HEK293T (cell line): ENCODE measurements around the gene CDYL.

Experiments
- CTCF ChIA-PET: fragments of 350-600 bp; formaldehyde crosslinking; extraction: SDS; loops from one replicate; lab custom pipeline; 2021; ENCODE audit warnings: antibody characterized with exemption, inconsistent platforms; lab: Yijun Ruan, JAX
- POLR2A ChIA-PET: fragments of 350-600 bp; formaldehyde crosslinking; extraction: SDS; loops from one replicate; lab custom pipeline; 2020; ENCODE audit warnings: antibody characterized with exemption, inconsistent platforms; lab: Yijun Ruan, JAX
- DNase-seq: peaks from one replicate; pipeline ENCODE4 v3.0.0; 2012; ENCODE audit warnings: mixed read lengths; ENCODE audit errors: extremely low spot score
- ARNT ChIP-seq: fragments of 450-650 bp; IDR thresholded peaks from 2 replicates; pipeline ENCODE4 v1.6.1; 2017; ENCODE audit warnings: mild to moderate bottlenecking
- BHLHE40 ChIP-seq: fragments of 450-650 bp; IDR thresholded peaks from 2 replicates; pipeline ENCODE4 v1.6.1; 2016; ENCODE audit warnings: mild to moderate bottlenecking, moderate library complexity, borderline replicate concordance
- CTBP1 ChIP-seq: fragments of 450-650 bp; IDR thresholded peaks from 2 replicates; pipeline ENCODE4 v1.6.1; 2016; ENCODE audit warnings: borderline replicate concordance
- ELF4 ChIP-seq: fragments of 450-650 bp; IDR thresholded peaks from 2 replicates; pipeline ENCODE4 v1.6.1; 2017; ENCODE audit warnings: antibody characterized with exemption
- FOXA1 ChIP-seq: fragments of 450-650 bp; IDR thresholded peaks from 2 replicates; pipeline ENCODE4 v1.6.1; 2016; ENCODE audit warnings: mild to moderate bottlenecking
- FOXK2 ChIP-seq: fragments of 450-650 bp; IDR thresholded peaks from 2 replicates; pipeline ENCODE4 v1.6.1; 2016; ENCODE audit warnings: mild to moderate bottlenecking
- FOXM1 ChIP-seq: fragments of 450-650 bp; IDR thresholded peaks from 2 replicates; pipeline ENCODE4 v1.6.1; 2017; ENCODE audit warnings: mild to moderate bottlenecking, borderline replicate concordance
- HDGF ChIP-seq: fragments of 450-650 bp; IDR thresholded peaks from 2 replicates; pipeline ENCODE4 v1.6.1; 2017; ENCODE audit warnings: antibody characterized with exemption, borderline replicate concordance
- L3MBTL2 ChIP-seq: fragments of 450-650 bp; conservative IDR thresholded peaks from 2 replicates; pipeline ENCODE4 v1.6.1; 2016; ENCODE audit warnings: mild to moderate bottlenecking
- LEF1 ChIP-seq: fragments of 450-650 bp; IDR thresholded peaks from 2 replicates; pipeline ENCODE4 v1.6.1; 2017; ENCODE audit warnings: mild to moderate bottlenecking, borderline replicate concordance
- NFRKB ChIP-seq: fragments of 450-650 bp; IDR thresholded peaks from 2 replicates; pipeline ENCODE4 v1.6.1; 2016; ENCODE audit warnings: mild to moderate bottlenecking, moderate library complexity
- PKNOX1 ChIP-seq: fragments of 450-650 bp; IDR thresholded peaks from 2 replicates; pipeline ENCODE4 v1.6.1; 2016
- SP1 ChIP-seq: fragments of 450-650 bp; IDR thresholded peaks from 2 replicates; pipeline ENCODE4 v1.6.1; 2017
- SUZ12 ChIP-seq: fragments of 450-650 bp; IDR thresholded peaks from 2 replicates; pipeline ENCODE4 v1.6.1; 2016; ENCODE audit warnings: mild to moderate bottlenecking
- TARDBP ChIP-seq: fragments of 450-650 bp; IDR thresholded peaks from 2 replicates; pipeline ENCODE4 v1.6.1; 2016
- ZNF384 ChIP-seq: fragments of 450-650 bp; IDR thresholded peaks from 2 replicates; pipeline ENCODE4 v1.6.1; 2016

The CDYL gene

GRCh38 chr6:4731996-4732395, 44.2 kb upstream of the CDYL start:
- POLR2A ChIA-PET, result no interaction called here
- DNase-seq, result no peak
- CTCF ChIA-PET, result no interaction called here
- TF ChIP-seq SP1 (no peak), HDGF (no peak), ZNF384 (no peak), PKNOX1 (no peak), LEF1 (no peak), BHLHE40 (no peak), CTBP1 (no peak), L3MBTL2 (no peak)

GRCh38 chr6:4732691-4733315, 43.4 kb upstream of the CDYL start:
- CTCF ChIA-PET, result no interaction called here
- DNase-seq, result no peak
- POLR2A ChIA-PET, result no interaction called here
- TF ChIP-seq NFRKB (no peak), BHLHE40 (no peak), LEF1 (no peak), FOXK2 (no peak), SP1 (no peak)

- POLR2A ChIA-PET, result no interaction called here
- CTCF ChIA-PET, result no interaction called here
These were observed 39.8 kb upstream of the CDYL start for GRCh38 chr6:4736371-4736873.

GRCh38 chr6:4740032-4740431, 36.2 kb upstream of the CDYL start:
- CTCF ChIA-PET, result no interaction called here
- no peak for DNase-seq
- no peak for TF ChIP-seq PKNOX1
- no peak for TF ChIP-seq NFRKB
- TF ChIP-seq TARDBP, result no peak
- no peak for TF ChIP-seq FOXK2
- POLR2A ChIA-PET, result interaction anchor here (1.6 kb wide), 1 partner anchor 719 kb away, joined by 3 read pairs; a partner anchor contains a TSS

More at GRCh38 chr6:4736371-4736873, 39.8 kb upstream of the CDYL start:
- DNase-seq, result no peak
- TF ChIP-seq FOXK2 (no peak), FOXM1 (no peak), TARDBP (no peak), LEF1 (no peak), ELF4 (no peak), L3MBTL2 (no peak), PKNOX1 (no peak), HDGF (no peak), ARNT (no peak)

- DNase-seq, result no peak
- CTCF ChIA-PET, result interaction anchor here (0.7 kb wide), 1 partner anchor 81 kb away, joined by 3 read pairs; no protein-coding TSS in a partner anchor
- TF ChIP-seq FOXK2 (no peak), CTBP1 (no peak), PKNOX1 (no peak), ELF4 (no peak)
- POLR2A ChIA-PET, result no interaction called here
These were observed 33.1 kb upstream of the CDYL start for GRCh38 chr6:4743062-4743461.

- TF ChIP-seq FOXA1, result no peak
- TF ChIP-seq ZNF384, result no peak
- TF ChIP-seq FOXK2, result no peak
- TF ChIP-seq PKNOX1, result no peak
- no peak for TF ChIP-seq CTBP1
- no peak for TF ChIP-seq SUZ12
- TF ChIP-seq ARNT, result no peak
- TF ChIP-seq ELF4, result no peak
- no peak for TF ChIP-seq SP1
- TF ChIP-seq L3MBTL2, result no peak
- TF ChIP-seq LEF1, result no peak
- CTCF ChIA-PET, result no interaction called here
- DNase-seq, result no peak
- POLR2A ChIA-PET, result no interaction called here
These were observed 32.3 kb upstream of the CDYL start for GRCh38 chr6:4743926-4744325.
